ENCODE measurements around the gene C2CD4A.

C2CD4A gene

GRCh38 chr15:62050115-62050514, 16.7 kb upstream of the C2CD4A start:
- H3K4me3 ChIP-seq (ENCODE audit: low read depth in 1 of 2, low read length in 2 of 2), result no peak overlapping the region

GRCh38 chr15:62051166-62051565, 15.6 kb upstream of the C2CD4A start:
- H3K4me3 ChIP-seq (ENCODE audit: low read depth in 1 of 2, low read length in 2 of 2), result no peak overlapping the region
- no peaks in the 10 kb centered on the region for H3K27me3 ChIP-seq (ENCODE audit: low read depth, low read length)
- H3K36me3 ChIP-seq (ENCODE audit: control insufficient read depth in 1 of 2, insufficient read depth in 2 of 2, low read length in 2 of 2), result no peaks in the 10 kb centered on the region
- peaks cover 0 to 11% of the 10 kb centered on the region in 2 donors for H3K4me1 ChIP-seq (ENCODE audit: control insufficient read depth in 1 of 2, insufficient read depth in 2 of 2, low read length in 2 of 2)
- no peak overlapping the region for H3K27ac ChIP-seq (ENCODE audit: low read length)
- H3K9me3 ChIP-seq (ENCODE audit: control insufficient read depth in 1 of 2, low read length in 2 of 2), result no peaks in the 10 kb centered on the region

More at GRCh38 chr15:62050115-62050514, 16.7 kb upstream of the C2CD4A start:
- Histone ChIP-seq H3K9me3 (ENCODE audit: control insufficient read depth in 1 of 2, low read length in 2 of 2) (no peaks in the 10 kb centered on the region), H3K27ac (ENCODE audit: low read length) (no peak overlapping the region), H3K36me3 (ENCODE audit: control insufficient read depth in 1 of 2, insufficient read depth in 2 of 2, low read length in 2 of 2) (no peaks in the 10 kb centered on the region), H3K27me3 (ENCODE audit: low read depth, low read length) (no peaks in the 10 kb centered on the region), H3K4me1 (ENCODE audit: control insufficient read depth in 1 of 2, insufficient read depth in 2 of 2, low read length in 2 of 2) (peaks cover 0 to 11% of the 10 kb centered on the region in 2 donors)

GRCh38 chr15:62052713-62053112, 14.1 kb upstream of the C2CD4A start:
- Histone ChIP-seq H3K27ac (ENCODE audit: low read length) (no peak overlapping the region), H3K4me3 (ENCODE audit: low read depth in 1 of 2, low read length in 2 of 2) (no peak overlapping the region), H3K27me3 (ENCODE audit: low read depth, low read length) (no peaks in the 10 kb centered on the region), H3K4me1 (ENCODE audit: control insufficient read depth in 1 of 2, insufficient read depth in 2 of 2, low read length in 2 of 2) (peaks cover 0 to 11% of the 10 kb centered on the region in 2 donors), H3K9me3 (ENCODE audit: control insufficient read depth in 1 of 2, low read length in 2 of 2) (no peaks in the 10 kb centered on the region), H3K36me3 (ENCODE audit: control insufficient read depth in 1 of 2, insufficient read depth in 2 of 2, low read length in 2 of 2) (no peaks in the 10 kb centered on the region)

GRCh38 chr15:62053439-62054085, 13.2 kb upstream of the C2CD4A start:
- peaks cover 0 to 11% of the 10 kb centered on the region in 2 donors for H3K4me1 ChIP-seq (ENCODE audit: control insufficient read depth in 1 of 2, insufficient read depth in 2 of 2, low read length in 2 of 2)
- H3K27me3 ChIP-seq (ENCODE audit: low read depth, low read length), result no peaks in the 10 kb centered on the region
- no peak overlapping the region for H3K4me3 ChIP-seq (ENCODE audit: low read depth in 1 of 2, low read length in 2 of 2)
- H3K9me3 ChIP-seq (ENCODE audit: control insufficient read depth in 1 of 2, low read length in 2 of 2), result no peaks in the 10 kb centered on the region
- no peaks in the 10 kb centered on the region for H3K36me3 ChIP-seq (ENCODE audit: control insufficient read depth in 1 of 2, insufficient read depth in 2 of 2, low read length in 2 of 2)
- H3K27ac ChIP-seq (ENCODE audit: low read length), result no peak overlapping the region

GRCh38 chr15:62054979-62055378, 11.8 kb upstream of the C2CD4A start:
- Histone ChIP-seq H3K4me1 (ENCODE audit: control insufficient read depth in 1 of 2, insufficient read depth in 2 of 2, low read length in 2 of 2) (peaks cover 0 to 18% of the 10 kb centered on the region in 2 donors), H3K36me3 (ENCODE audit: control insufficient read depth in 1 of 2, insufficient read depth in 2 of 2, low read length in 2 of 2) (no peaks in the 10 kb centered on the region), H3K9me3 (ENCODE audit: control insufficient read depth in 1 of 2, low read length in 2 of 2) (no peaks in the 10 kb centered on the region), H3K27me3 (ENCODE audit: low read depth, low read length) (no peaks in the 10 kb centered on the region), H3K4me3 (ENCODE audit: low read depth in 1 of 2, low read length in 2 of 2) (no peak overlapping the region), H3K27ac (ENCODE audit: low read length) (no peak overlapping the region)

DNA sequence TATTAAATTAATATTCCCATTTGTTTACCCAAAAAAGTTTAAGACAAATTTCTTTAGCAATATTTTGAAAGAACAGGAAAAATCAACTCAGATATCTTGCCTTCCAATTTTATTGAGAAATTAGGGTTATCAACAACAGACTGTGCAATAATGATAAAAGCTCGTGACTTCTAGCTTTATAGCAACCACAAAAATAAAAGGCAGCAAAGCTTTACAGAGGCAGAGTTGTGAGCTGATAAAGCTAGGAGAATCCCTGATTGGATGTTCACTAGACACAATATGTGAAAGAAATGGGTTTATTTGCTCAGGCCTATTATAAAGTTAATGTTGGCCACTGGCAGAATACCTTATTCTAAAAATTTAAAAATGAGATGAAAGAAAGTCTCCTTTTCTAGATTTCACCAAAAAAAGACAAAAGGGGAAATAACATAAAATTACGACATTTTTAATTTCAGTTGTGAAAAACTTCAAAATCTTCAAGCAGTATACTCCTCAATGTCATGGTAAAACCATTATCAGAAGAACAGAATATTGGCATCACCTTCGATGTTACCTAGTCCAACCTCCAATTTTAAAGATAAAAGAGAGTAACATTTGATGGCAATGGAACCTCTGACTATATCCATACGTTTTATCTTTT, 9.3 kb upstream of the C2CD4A start:
- H3K4me3 ChIP-seq (ENCODE audit: low read depth in 1 of 2, low read length in 2 of 2), result no peak overlapping the region
- H3K36me3 ChIP-seq (ENCODE audit: control insufficient read depth in 1 of 2, insufficient read depth in 2 of 2, low read length in 2 of 2), result no peaks in the 10 kb centered on the region
- peaks cover 0 to 18% of the 10 kb centered on the region in 2 donors for H3K4me1 ChIP-seq (ENCODE audit: control insufficient read depth in 1 of 2, insufficient read depth in 2 of 2, low read length in 2 of 2)
- no peak overlapping the region for H3K27ac ChIP-seq (ENCODE audit: low read length)
- no peaks in the 10 kb centered on the region for H3K9me3 ChIP-seq (ENCODE audit: control insufficient read depth in 1 of 2, low read length in 2 of 2)
- H3K27me3 ChIP-seq (ENCODE audit: low read depth, low read length), result no peaks in the 10 kb centered on the region

- Histone ChIP-seq H3K4me3 (ENCODE audit: low read depth in 1 of 2, low read length in 2 of 2) (no peak overlapping the region), H3K27me3 (ENCODE audit: low read depth, low read length) (no peaks in the 10 kb centered on the region), H3K36me3 (ENCODE audit: control insufficient read depth in 1 of 2, insufficient read depth in 2 of 2, low read length in 2 of 2) (no peaks in the 10 kb centered on the region), H3K4me1 (ENCODE audit: control insufficient read depth in 1 of 2, insufficient read depth in 2 of 2, low read length in 2 of 2) (peaks cover 0 to 13% of the 10 kb centered on the region in 2 donors), H3K9me3 (ENCODE audit: control insufficient read depth in 1 of 2, low read length in 2 of 2) (no peaks in the 10 kb centered on the region), H3K27ac (ENCODE audit: low read length) (no peak overlapping the region)
These were observed 8.3 kb upstream of the C2CD4A start for GRCh38 chr15:62058327-62059028.

DNA sequence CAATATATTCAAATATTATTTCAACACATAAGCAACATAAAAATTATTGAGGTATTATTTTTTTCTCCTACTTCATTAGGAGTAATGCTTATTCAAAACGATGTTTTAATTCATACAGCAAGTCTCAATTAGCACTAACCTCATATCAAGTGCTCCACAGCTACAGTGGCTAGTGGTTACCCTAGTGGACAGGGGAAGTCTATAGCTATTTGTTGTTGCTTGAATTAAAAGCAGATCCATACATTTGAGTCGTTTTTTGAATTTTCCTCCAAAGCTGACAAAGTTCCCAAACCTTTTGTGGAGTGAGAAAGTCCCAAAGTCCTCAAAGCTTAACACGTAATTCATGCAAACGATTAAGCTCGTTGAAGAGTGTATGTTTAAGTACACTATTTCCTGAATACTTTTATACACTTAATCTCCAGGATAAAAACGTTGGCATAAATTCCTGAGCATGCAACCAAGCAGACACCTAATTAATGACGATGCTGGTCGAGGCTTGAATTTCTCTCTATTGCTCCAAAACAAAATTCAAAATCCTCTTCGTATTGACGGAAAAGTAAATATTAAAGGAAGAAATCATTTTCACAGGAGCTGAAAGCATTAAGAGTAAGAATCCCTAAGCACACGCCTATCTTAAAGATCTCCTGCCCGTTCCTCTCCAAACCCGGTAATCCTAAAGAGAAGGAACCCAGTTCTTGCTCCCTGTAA, 7.5 kb upstream of the C2CD4A start:
- no peaks in the 10 kb centered on the region for H3K36me3 ChIP-seq (ENCODE audit: control insufficient read depth in 1 of 2, insufficient read depth in 2 of 2, low read length in 2 of 2)
- no peaks in the 10 kb centered on the region for H3K27me3 ChIP-seq (ENCODE audit: low read depth, low read length)
- H3K9me3 ChIP-seq (ENCODE audit: control insufficient read depth in 1 of 2, low read length in 2 of 2), result no peaks in the 10 kb centered on the region
- H3K4me1 ChIP-seq (ENCODE audit: control insufficient read depth in 1 of 2, insufficient read depth in 2 of 2, low read length in 2 of 2), result peaks cover 0 to 7% of the 10 kb centered on the region in 2 donors
- peak overlapping the region; percentile 72 to 97 for H3K4me3 ChIP-seq (ENCODE audit: low read depth in 1 of 2, low read length in 2 of 2)
- H3K27ac ChIP-seq (ENCODE audit: low read length), result peak overlapping the region; percentile 82

DNA sequence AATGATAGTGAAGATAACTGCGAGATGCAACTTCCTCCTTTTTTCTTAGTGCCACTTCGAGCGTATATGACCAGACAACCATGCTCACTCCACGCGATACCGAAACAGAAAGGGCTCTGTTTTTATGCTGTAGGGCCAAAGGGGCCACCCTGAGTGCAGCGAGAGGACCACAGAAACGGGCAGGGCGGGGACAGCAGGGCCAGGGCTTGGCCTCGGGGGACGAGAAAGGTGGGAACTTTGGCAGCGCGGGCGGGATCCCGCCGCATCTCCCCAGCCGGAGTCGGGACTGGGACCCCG, 7.0 kb upstream of the C2CD4A start:
- peaks cover 0 to 7% of the 10 kb centered on the region in 2 donors for H3K4me1 ChIP-seq (ENCODE audit: control insufficient read depth in 1 of 2, insufficient read depth in 2 of 2, low read length in 2 of 2)
- H3K27ac ChIP-seq (ENCODE audit: low read length), result peak overlapping the region; percentile 82
- no peaks in the 10 kb centered on the region for H3K9me3 ChIP-seq (ENCODE audit: control insufficient read depth in 1 of 2, low read length in 2 of 2)
- peak overlapping the region; percentile 72 to 97 for H3K4me3 ChIP-seq (ENCODE audit: low read depth in 1 of 2, low read length in 2 of 2)
- H3K36me3 ChIP-seq (ENCODE audit: control insufficient read depth in 1 of 2, insufficient read depth in 2 of 2, low read length in 2 of 2), result no peaks in the 10 kb centered on the region
- no peaks in the 10 kb centered on the region for H3K27me3 ChIP-seq (ENCODE audit: low read depth, low read length)

DNA sequence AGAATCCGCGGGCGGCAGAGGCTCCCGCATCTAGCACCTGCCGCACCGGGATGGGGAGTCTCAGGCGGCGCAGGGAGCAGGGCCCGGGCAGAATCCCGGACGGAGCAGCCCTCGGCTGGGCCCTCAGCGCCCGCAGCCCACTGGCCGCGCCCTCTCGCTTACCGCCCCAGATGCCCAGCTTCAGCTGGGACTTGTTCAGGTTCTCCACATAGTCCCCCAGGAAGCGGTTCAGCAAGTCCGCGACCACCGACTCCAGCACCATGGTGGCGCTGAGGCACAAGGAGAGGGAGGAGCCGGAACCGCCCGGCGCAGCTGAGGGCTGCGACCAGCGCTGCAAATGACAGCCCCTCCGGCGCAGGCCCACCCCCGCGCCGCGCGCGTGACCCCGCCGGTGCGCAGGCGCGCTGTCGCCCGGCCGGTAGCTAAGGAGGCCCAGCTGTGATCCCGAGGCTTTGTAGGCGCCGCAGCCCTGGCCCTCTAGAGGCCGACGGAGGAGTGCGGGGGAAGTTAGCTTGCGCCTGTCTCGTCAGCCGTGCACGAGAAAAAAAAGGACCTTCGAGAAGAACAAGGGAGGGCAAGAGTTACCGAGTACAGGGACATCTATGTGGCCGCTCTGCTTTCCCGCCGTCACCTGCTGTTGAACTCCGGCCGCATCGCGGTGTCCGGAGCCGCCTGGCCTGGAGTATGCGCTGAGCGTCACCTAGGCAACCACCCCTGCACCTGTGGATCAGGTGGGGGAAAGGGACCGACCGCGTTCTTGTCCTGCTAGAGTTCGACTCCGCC, 6.5 kb upstream of the C2CD4A start, which contains the start of gene VPS13C:
Gene VPS13C, minus strand, starts transcription at position 335 of the 783 bp plus-strand sequence. Its CDS starts 73 bp downstream, at position 262.
- Histone ChIP-seq H3K27ac (ENCODE audit: low read length) (peak within 1 kb of the TSS; percentile 82), H3K27me3 (ENCODE audit: low read depth, low read length) (no peaks in the 10 kb centered on the region), H3K9me3 (ENCODE audit: control insufficient read depth in 1 of 2, low read length in 2 of 2) (no peaks in the 10 kb centered on the region), H3K4me1 (ENCODE audit: control insufficient read depth in 1 of 2, insufficient read depth in 2 of 2, low read length in 2 of 2) (peaks cover 0 to 7% of the 10 kb centered on the region in 2 donors), H3K4me3 (ENCODE audit: low read depth in 1 of 2, low read length in 2 of 2) (peak within 1 kb of the TSS; percentile 72 to 97), H3K36me3 (ENCODE audit: control insufficient read depth in 1 of 2, insufficient read depth in 2 of 2, low read length in 2 of 2) (no peaks in the 10 kb centered on the region)

All from muscle layer of duodenum (tissue), 2 donors.